Fibroblast of lung (primary cell): ENCODE measurements around the gene NTN1. TPM values are rescaled to one million over a fixed set of nuclear protein-coding genes. Genes with fewer than 3 reads are reported as not detected.
"Not testable (repeated sequence)": the region's sequence is repeated elsewhere in the genome, so short reads cannot be mapped to it uniquely, and the experiment has no call there.

Experiments
- DNase-seq, 2 donors: peaks; one replicate each; pipeline versions ENCODE4 v3.0.0 to v3.0.0-alpha.2; 2010; ENCODE audit warnings: low read depth in 2 of 2
- H2AFZ ChIP-seq: 2 replicates; pipeline ENCODE4 v1.5.1; 2012; ENCODE audit warnings: low read length, control low read depth, inconsistent platforms
- H3K27ac ChIP-seq: 2 replicates; pipeline ENCODE4 v1.5.1; 2011; ENCODE audit warnings: low read length, control low read depth; ENCODE audit not compliant: insufficient read depth
- H3K27me3 ChIP-seq: 2 replicates; pipeline ENCODE4 v1.5.1; 2011; ENCODE audit warnings: mild to moderate bottlenecking, low read length; ENCODE audit not compliant: control insufficient read depth, insufficient read depth
- H3K36me3 ChIP-seq: 2 replicates; pipeline ENCODE4 v1.5.1; 2011; ENCODE audit warnings: low read length; ENCODE audit not compliant: control insufficient read depth, insufficient read depth
- H3K4me1 ChIP-seq: 2 replicates; pipeline ENCODE4 v1.5.1; 2011; ENCODE audit warnings: low read length; ENCODE audit not compliant: control insufficient read depth, insufficient read depth; ENCODE audit errors: extremely low read depth
- H3K4me2 ChIP-seq: 2 replicates; pipeline ENCODE4 v1.5.1; 2011; ENCODE audit warnings: low read length, control low read depth; ENCODE audit not compliant: insufficient read depth; ENCODE audit errors: extremely low read depth
- H3K4me3 ChIP-seq, 4 experiments: fragments of 200-600 bp in 1 of 4; sonication (generic) in 1 of 4; replicated peaks in 1 of 4; 2 replicates each; pipeline ENCODE4 v1.5.1; 2011 to 2016; ENCODE audit warnings: low read length in 4 of 4, low read depth in 3 of 4, mild to moderate bottlenecking in 3 of 4, control low read depth in 2 of 4, inconsistent platforms in 1 of 4, mixed read lengths in 1 of 4; ENCODE audit not compliant: insufficient read depth in 1 of 4; ENCODE audit errors: control extremely low read depth in 1 of 4
- H3K79me2 ChIP-seq: 2 replicates; pipeline ENCODE4 v1.5.1; 2012; ENCODE audit warnings: mild to moderate bottlenecking, low read length, inconsistent platforms; ENCODE audit not compliant: control insufficient read depth, insufficient read depth
- H3K9ac ChIP-seq: 2 replicates; pipeline ENCODE4 v1.5.1; 2011; ENCODE audit warnings: mild to moderate bottlenecking, low read length, control low read depth; ENCODE audit not compliant: insufficient read depth
- H3K9me3 ChIP-seq: 2 replicates; pipeline ENCODE4 v1.5.1; 2012; ENCODE audit warnings: low read depth, low read length; ENCODE audit not compliant: control insufficient read depth, insufficient read depth
- H4K20me1 ChIP-seq: 2 replicates; pipeline ENCODE4 v1.5.1; 2011; ENCODE audit warnings: low read length; ENCODE audit not compliant: control insufficient read depth, insufficient read depth; ENCODE audit errors: extremely low read depth
- CTCF ChIP-seq, 2 donors: IDR thresholded peaks in 1 of 2; conservative IDR thresholded peaks in 1 of 2; 1 replicate in 1 of 2; 2 replicates in 1 of 2; pipeline ENCODE4 v1.5.1; 2011 to 2012; ENCODE audit warnings: low read length in 2 of 2, control low read depth in 1 of 2, inconsistent platforms in 1 of 2, low read depth in 1 of 2, mild to moderate bottlenecking in 1 of 2
- EZH2 ChIP-seq: IDR thresholded peaks from 2 replicates; pipeline ENCODE4 v1.5.1; 2012; ENCODE audit warnings: low read length, control low read depth, mild to moderate bottlenecking; ENCODE audit errors: missing control alignments
- polyA plus RNA-seq, 2 donors: library from polyadenylated mRNA; depleted of rRNA in 1 of 2; stranded (reverse) in 1 of 2; unstranded in 1 of 2; fragments of >200 nt; gene quantifications; 2 replicates each; pipeline ENCODE4 v1.2.1, GENCODE V29; 2011 to 2012; ENCODE audit warnings: missing spikeins in 1 of 2
- total RNA-seq: library from RNA; depleted of rRNA; stranded (reverse); fragments of >200 nt; gene quantifications from 2 replicates; pipeline ENCODE4 v1.2.1, GENCODE V29; 2014

Gene NTN1
- total and polyA plus RNA-seq, 2 donors (not counting 1 experiment from before 2014, with no cell fraction given) = 0.17 to 3.1 TPM

GRCh38 chr17:9255833-9256232 is 234.5 kb downstream of the NTN1 start:
- H3K4me2 ChIP-seq = no peak overlapping the region
- H3K27ac ChIP-seq = no peak overlapping the region
- no peaks in the 10 kb centered on the region for H4K20me1 ChIP-seq
- no peaks in the 10 kb centered on the region for H3K4me1 ChIP-seq
- H2AFZ ChIP-seq = no peak overlapping the region
- no peaks in the 10 kb centered on the region for H3K36me3 ChIP-seq
- peak in 1 of 2 donors; percentile 42 for DNase-seq
- no peak overlapping the region for H3K4me3 ChIP-seq
- no peak overlapping the region for H3K9ac ChIP-seq
- H3K79me2 ChIP-seq = no peaks in the 10 kb centered on the region
- no peaks in the 10 kb centered on the region for H3K9me3 ChIP-seq
- no peaks in the 10 kb centered on the region for H3K27me3 ChIP-seq
- TF ChIP-seq EZH2 (no peak), CTCF (conservative IDR thresholded peaks at IDR 0.05 in 1 of 2, IDR thresholded peaks at IDR 0.05 in 1 of 2; ENCODE audit: low read depth in 1 of 2, low read length in 2 of 2) (no peak)

- H3K4me1 ChIP-seq = no peaks in the 10 kb centered on the region
- no peak overlapping the region for H2AFZ ChIP-seq
- H3K9ac ChIP-seq = no peak overlapping the region
- H3K27me3 ChIP-seq = no peaks in the 10 kb centered on the region
- H3K27ac ChIP-seq = no peak overlapping the region
- no peaks in the 10 kb centered on the region for H3K79me2 ChIP-seq
- H3K4me2 ChIP-seq = no peak overlapping the region
- H3K9me3 ChIP-seq = no peaks in the 10 kb centered on the region
- H3K36me3 ChIP-seq = no peaks in the 10 kb centered on the region
- DNase-seq = no peak
- H4K20me1 ChIP-seq = no peaks in the 10 kb centered on the region
- TF ChIP-seq EZH2 (no peak), CTCF (conservative IDR thresholded peaks at IDR 0.05 in 1 of 2, IDR thresholded peaks at IDR 0.05 in 1 of 2; ENCODE audit: low read depth in 1 of 2, low read length in 2 of 2) (no peak)
- no peak overlapping the region for H3K4me3 ChIP-seq
Observed at GRCh38 chr17:9256361-9256750, 235.0 kb downstream of the NTN1 start.

GRCh38 chr17:9256751-9257629 is 235.7 kb downstream of the NTN1 start:
- H3K36me3 ChIP-seq = no peaks in the 10 kb centered on the region
- no peak overlapping the region for H3K9ac ChIP-seq
- no peaks in the 10 kb centered on the region for H3K4me1 ChIP-seq
- H3K9me3 ChIP-seq = no peaks in the 10 kb centered on the region
- no peak overlapping the region for H3K27ac ChIP-seq
- H2AFZ ChIP-seq = no peak overlapping the region
- no peak overlapping the region for H3K4me3 ChIP-seq
- H3K4me2 ChIP-seq = peak overlapping the region; percentile 1
- peak; percentile 50 to 62 for DNase-seq
- no peaks in the 10 kb centered on the region for H4K20me1 ChIP-seq
- H3K79me2 ChIP-seq = no peaks in the 10 kb centered on the region
- H3K27me3 ChIP-seq = no peaks in the 10 kb centered on the region
- TF ChIP-seq EZH2 (no peak), CTCF (conservative IDR thresholded peaks at IDR 0.05 in 1 of 2, IDR thresholded peaks at IDR 0.05 in 1 of 2; ENCODE audit: low read depth in 1 of 2, low read length in 2 of 2) (no peak)

- H4K20me1 ChIP-seq, DNase-seq, H3K36me3 ChIP-seq, H3K27ac ChIP-seq, H3K79me2 ChIP-seq, H3K9me3 ChIP-seq, H2AFZ ChIP-seq, H3K4me2 ChIP-seq, H3K9ac ChIP-seq, H3K4me3 ChIP-seq, H3K27me3 ChIP-seq, H3K4me1 ChIP-seq: not testable (repeated sequence)
Observed at GRCh38 chr17:9257630-9257965, 236.3 kb downstream of the NTN1 start.
